GM12878 (cell line): ENCODE results near the gene SPATA31D1.

Experiments
- BCL11A ChIP-seq: IDR thresholded peaks from 2 replicates; pipeline ENCODE4 v1.6.1; 2011; ENCODE audit warnings: low read depth, low read length
- BRCA1 ChIP-seq: IDR thresholded peaks from 2 replicates; pipeline ENCODE4 v1.6.1; 2011; ENCODE audit warnings: low read depth, low read length, improper control_type of control experiment
- CEBPB ChIP-seq, 2 experiments: fragments of 150-350 bp in 1 of 2; IDR thresholded peaks; 2 replicates each; pipeline ENCODE4 v1.6.1; 2012 to 2014; ENCODE audit warnings: low read depth in 2 of 2, low read length in 2 of 2, borderline replicate concordance in 1 of 2, inconsistent platforms in 1 of 2
- CTCF ChIP-seq, 3 experiments: IDR thresholded peaks in 2 of 3; conservative IDR thresholded peaks in 1 of 3; 2 replicates each; pipeline ENCODE4 v1.5.1; 2011; ENCODE audit warnings: low read depth in 3 of 3, low read length in 3 of 3, mild to moderate bottlenecking in 3 of 3, control low read depth in 2 of 3, moderate library complexity in 2 of 3, inconsistent platforms in 1 of 3, mixed read lengths in 1 of 3; ENCODE audit not compliant: control insufficient read depth in 2 of 3, insufficient read depth in 1 of 3; ENCODE audit errors: extremely low read depth in 1 of 3
- MAX ChIP-seq: IDR thresholded peaks from 2 replicates; pipeline ENCODE4 v1.6.1; 2012; ENCODE audit warnings: low read depth, low read length, improper control_type of control experiment
- POLR2A ChIP-seq: IDR thresholded peaks from 2 replicates; pipeline ENCODE4 v1.6.1; 2011; ENCODE audit warnings: low read depth, mild to moderate bottlenecking, low read length
- POLR2AphosphoS5 ChIP-seq: IDR thresholded peaks from 2 replicates; pipeline ENCODE4 v1.6.1; 2011; ENCODE audit warnings: mild to moderate bottlenecking, low read length, inconsistent platforms
- RB1 ChIP-seq: fragments of 450-650 bp; formaldehyde crosslinking; IDR thresholded peaks from 2 replicates; pipeline ENCODE4 v1.6.1; 2017; ENCODE audit warnings: mild to moderate bottlenecking, borderline replicate concordance
- RCOR1 ChIP-seq: conservative IDR thresholded peaks from 2 replicates; pipeline ENCODE4 v1.6.1; 2012; ENCODE audit warnings: low read depth, low read length, improper control_type of control experiment
- REST ChIP-seq: IDR thresholded peaks from 2 replicates; pipeline ENCODE4 v1.6.1; 2012; ENCODE audit warnings: mild to moderate bottlenecking, low read depth, low read length
- SUPT20H ChIP-seq: IDR thresholded peaks from 2 replicates; pipeline ENCODE4 v1.6.1; 2011; ENCODE audit warnings: low read depth, mild to moderate bottlenecking, low read length, moderate library complexity, borderline replicate concordance; ENCODE audit not compliant: control insufficient read depth
- ZNF384 ChIP-seq: IDR thresholded peaks from 2 replicates; pipeline ENCODE4 v1.6.1; 2012; ENCODE audit warnings: low read depth, mild to moderate bottlenecking, low read length, improper control_type of control experiment, borderline replicate concordance

- TF ChIP-seq CTCF (IDR thresholded peaks at IDR 0.05 in 2 of 3, conservative IDR thresholded peaks at IDR 0.05 in 1 of 3; ENCODE audit: control insufficient read depth in 2 of 3, extremely low read depth in 1 of 3, insufficient read depth in 1 of 3, low read depth in 3 of 3, low read length in 3 of 3), result no peak
- no peak for TF ChIP-seq MAX
- TF ChIP-seq ZNF384, result no peak
- no peak for TF ChIP-seq BCL11A
- TF ChIP-seq RCOR1, result no peak
- TF ChIP-seq BRCA1, result no peak
- no peak for TF ChIP-seq RB1
- TF ChIP-seq REST, result no peak
- TF ChIP-seq POLR2AphosphoS5, result no peak
- no peak for TF ChIP-seq SUPT20H
- TF ChIP-seq CEBPB (IDR thresholded peaks at IDR 0.05; ENCODE audit: borderline replicate concordance in 1 of 2, low read depth in 2 of 2, low read length in 2 of 2), result no peak
- no peak for TF ChIP-seq POLR2A
Measured at GRCh38 chr9:82034956-82035731, 46.6 kb downstream of the SPATA31D1 start.
